ENCODE data around the gene LUZP2.

DNA sequence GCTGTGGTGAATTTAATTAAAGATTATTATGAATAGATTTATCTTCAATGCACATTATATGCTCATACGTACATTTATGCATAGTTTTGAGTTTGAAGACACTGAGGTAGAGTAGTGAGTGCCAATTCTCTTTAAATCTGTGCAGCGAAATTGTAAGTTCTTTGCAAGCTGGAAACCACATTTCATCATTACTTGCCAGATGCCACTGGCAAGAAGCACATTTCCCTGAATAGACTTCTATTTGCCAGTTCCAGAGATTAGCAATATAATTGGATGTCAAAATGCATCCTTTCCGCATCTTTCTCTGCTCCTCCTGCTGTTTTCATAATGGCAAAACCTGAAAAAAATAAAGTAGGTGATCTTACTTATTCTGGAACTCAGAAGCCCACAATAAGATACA, 448.0 kb downstream of the LUZP2 start:
- TF ChIP-seq, protein P1, sequence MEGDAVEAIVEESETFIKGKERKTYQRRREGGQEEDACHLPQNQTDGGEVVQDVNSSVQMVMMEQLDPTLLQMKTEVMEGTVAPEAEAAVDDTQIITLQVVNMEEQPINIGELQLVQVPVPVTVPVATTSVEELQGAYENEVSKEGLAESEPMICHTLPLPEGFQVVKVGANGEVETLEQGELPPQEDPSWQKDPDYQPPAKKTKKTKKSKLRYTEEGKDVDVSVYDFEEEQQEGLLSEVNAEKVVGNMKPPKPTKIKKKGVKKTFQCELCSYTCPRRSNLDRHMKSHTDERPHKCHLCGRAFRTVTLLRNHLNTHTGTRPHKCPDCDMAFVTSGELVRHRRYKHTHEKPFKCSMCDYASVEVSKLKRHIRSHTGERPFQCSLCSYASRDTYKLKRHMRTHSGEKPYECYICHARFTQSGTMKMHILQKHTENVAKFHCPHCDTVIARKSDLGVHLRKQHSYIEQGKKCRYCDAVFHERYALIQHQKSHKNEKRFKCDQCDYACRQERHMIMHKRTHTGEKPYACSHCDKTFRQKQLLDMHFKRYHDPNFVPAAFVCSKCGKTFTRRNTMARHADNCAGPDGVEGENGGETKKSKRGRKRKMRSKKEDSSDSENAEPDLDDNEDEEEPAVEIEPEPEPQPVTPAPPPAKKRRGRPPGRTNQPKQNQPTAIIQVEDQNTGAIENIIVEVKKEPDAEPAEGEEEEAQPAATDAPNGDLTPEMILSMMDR (IDR thresholded peaks at IDR 0.05) = no peak
- no peak for TF ChIP-seq POLR2A (IDR thresholded peaks at IDR 0.05)
